ENCODE measurements around the gene ZNF214.

The ZNF214 gene

DNA sequence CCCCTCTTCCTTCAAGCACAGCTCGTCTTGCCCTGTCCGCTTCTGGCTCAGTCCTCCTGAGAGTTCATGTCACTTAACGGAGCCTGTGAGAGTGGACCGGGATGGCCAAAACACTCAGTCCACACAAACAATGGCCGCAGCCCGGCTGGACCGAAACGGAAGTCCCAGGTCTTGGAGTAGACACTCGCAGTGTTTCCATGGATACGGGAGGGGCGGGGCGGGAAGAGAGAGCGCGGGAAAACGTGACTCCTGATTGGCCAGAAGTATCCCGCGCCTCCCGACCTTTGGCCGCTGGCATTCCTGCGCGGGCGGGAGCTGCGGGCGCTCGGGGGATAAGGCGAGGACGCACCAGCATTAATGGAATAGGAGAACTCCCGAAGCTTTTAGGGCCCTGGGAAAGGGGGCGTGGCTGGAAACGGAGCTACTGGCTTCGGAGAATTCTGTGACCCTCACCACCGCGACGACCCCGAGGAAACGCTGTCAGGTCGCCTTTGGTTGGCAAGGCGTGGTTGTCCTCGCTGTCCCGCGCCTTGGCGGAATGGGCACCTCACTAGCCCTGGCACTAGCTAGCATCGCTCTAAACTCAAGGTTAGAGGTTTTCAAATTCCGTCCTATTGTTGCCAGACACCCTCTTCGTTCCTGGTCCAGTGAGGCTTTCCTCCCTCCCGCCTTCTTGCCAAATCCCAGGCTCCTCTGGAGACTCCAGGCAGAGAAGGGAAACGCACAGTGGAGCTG lies at the start of gene ZNF214, which contains the start of gene NLRP14:
Gene ZNF214 (minus strand): TSS at position 164 of the 735 bp plus-strand sequence. CDS start 17,511 bp downstream, outside the sequence.
Gene NLRP14 (plus strand): TSS at position 297 of the 735 bp plus-strand sequence. CDS start 18,108 bp downstream, outside the sequence.
- DNase-seq = no peak

DNA sequence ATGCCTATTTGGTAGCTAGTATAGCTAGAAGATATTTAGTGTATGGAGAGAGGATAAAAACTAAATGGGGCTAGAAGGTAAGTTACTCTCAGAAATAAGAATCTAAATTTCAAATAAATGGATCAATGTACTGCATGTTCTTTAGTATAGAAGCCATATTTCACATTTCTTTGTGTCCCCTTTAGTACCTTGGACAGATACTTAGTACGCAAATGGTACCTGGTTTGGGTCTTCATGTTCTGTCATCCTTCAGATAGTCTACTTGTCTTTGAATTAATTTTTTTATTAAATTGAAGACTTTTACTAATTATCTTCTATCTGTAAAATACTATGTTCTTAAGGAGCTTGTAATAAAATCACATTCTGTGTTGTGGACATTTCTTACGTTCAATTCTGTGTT lies 42.4 kb upstream of the ZNF214 start:
- no peak for DNase-seq

DNA sequence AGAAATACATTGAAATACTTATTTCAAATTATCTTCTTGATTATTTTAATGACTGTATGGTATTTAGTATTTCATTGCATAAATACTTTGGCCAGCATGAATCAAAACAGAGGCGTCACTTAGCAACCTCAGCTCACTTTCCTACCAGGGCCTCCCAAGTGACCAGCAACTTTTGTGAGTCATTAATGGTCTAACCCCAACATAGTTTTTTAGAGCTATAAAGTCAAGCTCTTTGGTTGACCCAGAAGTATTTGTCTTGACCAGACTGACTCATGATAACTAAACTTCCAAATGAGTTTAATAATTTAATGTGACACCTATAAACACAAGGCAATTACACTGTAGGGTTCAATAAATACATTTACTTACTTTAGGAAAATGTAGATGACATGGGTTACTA lies 40.7 kb upstream of the ZNF214 start:
- DNase-seq = no peak

DNA sequence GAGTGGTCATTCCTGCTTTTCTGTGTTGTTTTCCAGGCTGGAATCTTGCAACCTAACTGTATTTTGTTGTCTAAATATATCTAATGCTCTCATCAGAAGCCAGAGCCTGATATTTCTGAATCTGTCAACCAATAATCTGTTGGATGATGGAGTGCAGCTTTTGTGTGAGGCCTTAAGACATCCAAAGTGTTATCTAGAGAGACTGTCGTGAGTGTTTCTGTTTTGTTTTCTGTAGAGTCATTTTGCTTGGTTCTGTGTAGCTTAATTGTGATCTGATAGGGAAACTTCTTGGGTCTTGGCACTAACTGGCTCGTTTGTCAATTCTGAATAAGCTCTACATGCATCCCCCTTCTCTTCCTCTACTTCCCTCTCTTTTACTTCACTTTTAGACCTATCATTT lies 37.5 kb upstream of the ZNF214 start:
- DNase-seq = no peak

DNA sequence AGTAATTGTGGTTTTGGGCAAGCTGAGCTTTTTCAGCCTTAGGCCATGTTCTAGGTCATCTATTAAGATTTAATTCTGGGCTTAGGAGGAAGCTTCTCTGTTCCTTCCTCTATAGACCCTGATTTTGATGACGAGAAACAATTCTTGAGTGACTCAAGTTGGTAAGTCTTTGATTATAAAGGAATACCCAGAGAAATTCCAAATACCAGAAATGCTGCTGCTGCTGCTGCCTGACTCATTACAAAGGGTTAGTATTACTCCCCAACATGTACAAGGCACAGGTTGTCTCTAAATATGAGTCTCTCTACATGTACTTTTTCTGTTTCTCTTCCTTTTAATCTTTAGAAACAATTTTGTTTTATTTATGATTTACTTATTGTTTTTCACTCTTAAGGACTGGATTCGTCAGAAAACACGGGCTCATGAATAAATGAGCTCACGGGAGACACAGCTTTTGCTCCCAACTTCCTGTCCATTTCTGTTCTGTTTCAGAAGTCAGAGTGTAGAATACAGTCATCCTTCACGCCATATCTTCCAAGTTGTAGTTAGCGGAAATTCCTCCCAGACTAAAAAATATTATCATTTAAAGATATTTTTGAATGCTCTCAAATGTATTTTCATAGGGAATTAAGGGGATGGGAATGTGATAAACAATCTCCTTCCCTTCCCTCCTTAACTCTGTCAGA lies 36.8 kb upstream of the ZNF214 start:
- DNase-seq = no peak

DNA sequence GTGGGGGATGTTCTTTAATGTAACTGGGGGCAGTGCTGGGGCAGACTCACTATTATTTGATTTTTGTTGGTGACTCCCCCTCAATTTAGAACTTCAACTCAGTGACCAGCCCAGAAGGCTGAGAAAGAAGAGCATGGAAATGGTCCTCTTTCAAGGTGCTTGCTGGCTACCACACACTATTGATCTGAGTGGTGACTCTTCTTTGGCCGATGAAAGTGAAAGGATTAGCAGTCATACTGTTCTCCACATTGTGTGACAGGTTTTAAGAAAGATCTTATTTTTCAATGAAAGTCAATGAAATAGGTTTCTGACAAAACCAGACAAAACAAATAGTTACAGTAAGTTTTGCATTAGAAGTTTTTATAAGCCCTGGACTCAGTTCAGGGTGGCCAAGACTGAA lies 30.0 kb upstream of the ZNF214 start:
- no peak for DNase-seq

DNA sequence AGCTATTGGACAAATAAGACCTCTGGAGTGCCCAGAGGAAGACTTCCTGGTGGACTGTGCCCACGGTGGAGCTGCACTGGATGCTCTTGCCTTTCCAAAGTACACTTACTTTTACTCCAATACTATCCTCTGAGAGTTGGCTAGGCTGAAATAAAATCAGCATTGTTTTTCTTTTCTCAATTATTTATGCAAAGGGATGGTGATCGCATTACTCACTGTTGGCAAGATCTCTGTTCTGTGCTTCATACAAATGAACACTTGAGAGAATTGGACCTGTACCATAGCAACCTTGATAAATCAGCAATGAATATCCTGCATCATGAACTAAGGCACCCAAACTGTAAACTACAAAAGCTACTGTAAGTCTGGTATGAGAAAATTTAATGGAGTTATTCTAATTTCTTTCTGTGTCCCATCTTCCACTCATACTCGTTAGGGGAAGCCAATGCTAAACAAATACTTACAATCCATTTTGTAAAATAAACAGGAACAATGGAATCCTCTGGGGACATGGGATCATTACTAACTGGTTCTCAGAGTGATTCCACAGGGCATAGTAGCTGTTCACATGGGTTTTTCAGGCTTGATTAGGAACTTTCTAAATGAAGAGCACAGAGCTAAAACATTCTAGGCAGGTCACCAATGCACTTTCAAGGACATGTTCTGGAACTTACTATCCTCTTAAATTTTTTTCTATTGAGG lies 26.5 kb upstream of the ZNF214 start:
- no peak for DNase-seq

DNA sequence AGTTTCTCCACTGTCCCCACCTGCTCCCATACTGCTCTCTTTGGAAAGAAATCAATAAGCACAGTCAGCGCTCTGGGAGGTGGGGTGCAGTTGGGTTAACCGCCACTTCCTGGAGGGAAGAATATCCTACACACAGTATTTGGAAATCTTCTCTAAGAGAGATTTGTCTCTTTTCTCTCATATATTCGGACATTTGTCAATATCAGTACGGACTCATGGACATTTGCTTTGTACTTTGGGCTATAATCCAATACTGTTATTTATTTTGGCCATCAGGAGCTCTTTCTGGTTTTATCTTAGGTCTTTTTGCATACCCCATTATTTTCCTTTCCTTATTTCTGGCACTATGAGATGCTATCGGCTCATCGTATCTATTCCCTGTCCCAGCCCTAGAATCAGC lies 13.9 kb upstream of the ZNF214 start:
- no peak for DNase-seq

GRCh38 chr11:7032692-7033091 lies 12.5 kb upstream of the ZNF214 start:
- DNase-seq = no peak

- DNase-seq = no peak
Observed at GRCh38 chr11:7031471-7031871, 11.3 kb upstream of the ZNF214 start.

DNA sequence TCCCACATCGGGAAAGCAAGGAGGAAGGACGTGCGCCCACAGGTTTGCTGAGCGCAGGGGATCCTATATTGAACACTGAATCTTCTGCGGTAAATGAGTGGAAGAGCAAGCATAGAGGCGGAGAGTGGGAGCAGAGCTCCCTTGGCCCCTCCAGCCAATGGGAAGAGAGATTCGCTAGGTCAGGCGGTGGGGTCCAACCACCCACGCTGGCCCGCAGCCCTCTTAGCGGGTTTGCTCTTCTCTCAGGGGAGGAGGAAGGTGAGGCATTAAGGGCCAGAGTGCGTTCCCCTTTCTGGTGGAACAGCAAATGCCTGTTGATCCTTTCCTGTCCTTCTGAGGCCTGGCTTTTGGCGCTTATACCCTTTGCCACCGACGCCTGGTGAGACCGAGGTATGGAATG lies 10.7 kb upstream of the ZNF214 start:
- DNase-seq = no peak

DNA sequence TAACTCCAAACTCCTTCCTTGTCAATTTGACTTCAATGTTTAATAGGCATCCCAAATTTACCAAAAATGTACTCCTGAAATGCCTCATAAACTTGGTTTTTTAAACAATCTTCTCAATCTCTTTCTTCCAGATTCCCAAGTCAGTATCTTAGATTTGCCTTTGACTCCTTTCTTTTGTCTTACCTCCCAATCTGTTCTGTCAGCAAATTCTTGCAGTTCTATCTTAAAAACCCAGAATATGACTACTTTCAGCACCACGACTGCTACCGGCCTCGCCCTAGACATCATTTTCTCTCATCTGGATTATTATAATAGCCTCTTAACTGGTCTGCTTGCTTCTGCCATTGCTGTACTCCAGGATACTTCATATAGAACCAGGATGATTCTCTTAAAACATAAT lies 8.0 kb upstream of the ZNF214 start:
- DNase-seq = no peak

- DNase-seq = no peak
Observed at GRCh38 chr11:7021318-7021717, 1.2 kb upstream of the ZNF214 start.

GRCh38 chr11:7019500-7020182 lies 505 bp downstream of the ZNF214 start:
- DNase-seq = no peak

GRCh38 chr11:7016011-7016410 lies 4.1 kb downstream of the ZNF214 start:
- no peak for DNase-seq

- DNase-seq = no peak
Observed at GRCh38 chr11:7014118-7014517, 6.0 kb downstream of the ZNF214 start.

- no peak for DNase-seq
Observed at GRCh38 chr11:7004482-7004881, 15.7 kb downstream of the ZNF214 start.

- no peak for DNase-seq
Observed at GRCh38 chr11:6995703-6996102, 24.4 kb downstream of the ZNF214 start.

DNA sequence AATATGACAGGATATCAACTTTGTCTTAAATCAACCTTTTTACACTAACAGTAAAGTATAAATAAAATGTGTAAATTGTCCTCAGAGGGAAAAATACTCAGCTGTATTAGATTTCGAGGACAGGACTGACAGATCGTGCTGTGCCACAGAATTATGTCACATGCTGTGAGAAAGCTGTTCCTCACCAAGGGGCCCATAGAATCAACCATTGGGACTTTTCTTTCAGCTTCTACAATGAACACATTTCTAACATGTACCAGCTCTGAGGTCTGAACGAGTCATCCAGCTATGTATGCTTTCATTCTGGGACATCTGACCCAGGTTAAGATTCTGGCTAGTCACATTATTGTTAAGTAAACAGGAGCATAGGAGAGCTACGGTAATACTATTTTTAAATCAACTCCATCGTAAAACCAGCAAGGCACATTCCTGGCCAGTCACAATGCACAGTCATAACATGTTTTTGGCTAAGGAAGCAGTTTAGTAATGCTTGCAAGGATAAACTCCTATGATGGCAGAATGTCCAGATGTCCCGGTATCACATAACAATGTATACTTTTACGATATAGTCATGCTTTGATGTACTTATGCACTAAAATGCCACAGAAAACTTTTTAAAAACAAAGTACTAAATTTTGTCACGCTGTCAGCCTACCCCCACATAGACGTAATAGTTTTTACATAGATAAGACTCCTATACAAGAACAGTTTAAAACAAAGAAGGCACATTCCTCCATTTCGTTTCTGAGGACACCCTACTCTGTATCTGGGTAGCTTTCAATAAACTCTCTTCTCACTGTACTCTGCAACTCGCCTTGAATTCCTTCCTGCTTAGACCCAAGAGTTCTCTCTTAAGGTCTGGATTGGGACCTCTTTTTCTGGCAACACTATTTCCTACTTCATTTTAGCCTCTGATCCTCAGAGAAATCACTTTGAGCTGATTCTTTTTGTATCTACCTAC lies 27.4 kb downstream of the ZNF214 start:
- no peak for DNase-seq

DNA sequence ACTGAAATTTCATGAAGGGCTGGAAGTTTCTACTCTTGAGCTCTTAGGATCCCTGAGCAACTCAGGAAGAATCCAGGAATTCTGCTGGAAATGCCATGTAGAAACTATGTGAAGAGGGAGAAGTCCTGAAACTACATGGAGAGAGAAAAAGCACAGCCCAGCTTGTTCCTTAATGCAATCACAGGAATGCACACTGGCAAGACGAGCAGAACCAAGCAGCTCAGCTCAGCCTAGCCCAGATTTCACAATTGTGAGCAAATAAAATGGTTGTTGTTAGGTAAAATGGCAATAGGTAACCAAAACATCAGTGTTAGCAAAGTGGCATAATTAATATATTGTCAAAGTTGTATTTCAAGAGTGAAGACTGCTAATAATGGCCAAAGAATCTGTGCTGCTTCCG lies 28.1 kb downstream of the ZNF214 start:
- no peak for DNase-seq

- no peak for DNase-seq
Observed at GRCh38 chr11:6991227-6991626, 28.9 kb downstream of the ZNF214 start.

GRCh38 chr11:6988506-6988905 lies 31.6 kb downstream of the ZNF214 start:
- DNase-seq = no peak
